Germinal center (tissue), 1 donor: ENCODE results near the gene NPW.

Experiments used
- DNase-seq: peaks from one replicate; pipeline ENCODE4 v3.0.0; 2012; ENCODE audit warnings: mixed read lengths, low spot score

Gene NPW

GRCh38 chr16:1984347-1985225, 35.0 kb upstream of the NPW start:
- no peak for DNase-seq

- DNase-seq, result no peak
These were observed 34.0 kb upstream of the NPW start for GRCh38 chr16:1985466-1986150.

GRCh38 chr16:1987198-1987597, 32.4 kb upstream of the NPW start:
- DNase-seq, result no peak

GRCh38 chr16:1989209-1990100, 30.1 kb upstream of the NPW start, which contains the start of gene SYNGR3:
SYNGR3 (plus strand) TSS chr16:1989970; CDS start chr16:1990103, 133 bp downstream.
- DNase-seq, result peak; percentile 41

GRCh38 chr16:1990101-1990350, 29.6 kb upstream of the NPW start:
- DNase-seq, result no peak

GRCh38 chr16:1990351-1991134, 29.0 kb upstream of the NPW start:
- DNase-seq, result peak; percentile 48

- DNase-seq, result peak; percentile 82
These were observed 28.4 kb upstream of the NPW start for GRCh38 chr16:1991135-1991551.

GRCh38 chr16:1991588-1991947, 28.0 kb upstream of the NPW start:
- DNase-seq, result no peak

GRCh38 chr16:1991948-1992703, 27.5 kb upstream of the NPW start:
- DNase-seq, result peak; percentile 98

- DNase-seq, result no peak
These were observed 26.8 kb upstream of the NPW start for GRCh38 chr16:1992704-1993317.

GRCh38 chr16:1993731-1994131, 25.9 kb upstream of the NPW start:
- no peak for DNase-seq

- DNase-seq, result no peak
These were observed 21.9 kb upstream of the NPW start for GRCh38 chr16:1997494-1998359.

GRCh38 chr16:1998360-1998835, 21.2 kb upstream of the NPW start:
- no peak for DNase-seq

- DNase-seq, result no peak
These were observed 20.5 kb upstream of the NPW start for GRCh38 chr16:1998852-1999801.

- no peak for DNase-seq
These were observed 19.6 kb upstream of the NPW start for GRCh38 chr16:1999866-2000514.

GRCh38 chr16:2001035-2001434, 18.6 kb upstream of the NPW start:
- DNase-seq, result no peak

GRCh38 chr16:2001456-2002355, 17.9 kb upstream of the NPW start:
- DNase-seq, result no peak
